GM12874 (cell line): ENCODE measurements around the gene CCDC86.
A peak's percentile ranks its signal among the peaks of the same experiment; 100 is the strongest.

Source experiments
- CTCF ChIP-seq: IDR thresholded peaks from 2 replicates; pipeline ENCODE4 v1.5.1; 2011; ENCODE audit warnings: low read depth, mild to moderate bottlenecking, control low read depth, low read length, moderate library complexity; ENCODE audit not compliant: insufficient read depth

CCDC86 gene

GRCh38 chr11:60899046-60899936, 57.4 kb downstream of the CCDC86 start:
- peak; percentile 89 for TF ChIP-seq CTCF

- TF ChIP-seq CTCF, result no peak
These were observed 58.1 kb downstream of the CCDC86 start for GRCh38 chr11:60899977-60900376.
